CD4-positive, alpha-beta memory T cell (primary cell): Measurements from ENCODE around the gene VEPH1. TPM values are rescaled to one million over a fixed set of nuclear protein-coding genes. Genes with fewer than 3 reads are reported as not detected.

Source experiments
- CTCF ChIA-PET: fragments of 350-600 bp; sonication (Branson Sonifier 250); formaldehyde crosslinking; loops from one replicate; lab custom pipeline; 2021; ENCODE audit warnings: inconsistent platforms; ENCODE audit not compliant: partially characterized antibody; lab: Charles Lee
- POLR2A ChIA-PET: fragments of 350-600 bp; sonication (Branson Sonifier 250); formaldehyde crosslinking; loops from one replicate; lab custom pipeline; 2021; ENCODE audit not compliant: partially characterized antibody; lab: Charles Lee
- DNase-seq, 5 donors: peaks; one replicate each; pipeline versions ENCODE4 v3.0.0 to v3.0.0-alpha.2; 2020 to 2022; ENCODE audit warnings: mixed read lengths in 1 of 5
- H3K27ac ChIP-seq: one replicate; pipeline ENCODE4 v1.7.0; 2013; ENCODE audit warnings: low read depth, low read length
- H3K27me3 ChIP-seq: 2 replicates; pipeline ENCODE4 v1.7.0; 2013; ENCODE audit warnings: mild to moderate bottlenecking, low read length, moderate library complexity; ENCODE audit not compliant: insufficient read depth
- H3K36me3 ChIP-seq: 2 replicates; pipeline ENCODE4 v1.7.0; 2013; ENCODE audit warnings: mild to moderate bottlenecking, low read length, moderate library complexity; ENCODE audit not compliant: insufficient read depth
- H3K4me1 ChIP-seq: 2 replicates; pipeline ENCODE4 v1.7.0; 2013; ENCODE audit warnings: mild to moderate bottlenecking, low read length, moderate library complexity; ENCODE audit not compliant: insufficient read depth
- H3K4me3 ChIP-seq, 2 donors: one replicate each; pipeline ENCODE4 v1.7.0; 2013; ENCODE audit warnings: low read length in 2 of 2, mild to moderate bottlenecking in 1 of 2
- H3K9me3 ChIP-seq, 2 donors: one replicate each; pipeline ENCODE4 v1.7.0; 2013; ENCODE audit warnings: low read length in 2 of 2, control low read depth in 1 of 2; ENCODE audit not compliant: control insufficient read depth in 1 of 2
- H3K27ac Mint-ChIP-seq, 7 donors: one replicate each; pipeline ENCODE4 v1.8.0; 2020 to 2021; ENCODE audit warnings: mixed read lengths in 7 of 7, mild to moderate bottlenecking in 6 of 7, inconsistent platforms in 3 of 7, moderate library complexity in 3 of 7
- H3K27me3 Mint-ChIP-seq, 2 donors: one replicate each; pipeline ENCODE4 v1.8.0; 2020 to 2021; ENCODE audit warnings: mixed read lengths in 2 of 2
- H3K36me3 Mint-ChIP-seq, 2 donors: one replicate each; pipeline ENCODE4 v1.8.0; 2020 to 2021; ENCODE audit warnings: mixed read lengths in 2 of 2, inconsistent platforms in 1 of 2, mild to moderate bottlenecking in 1 of 2
- H3K4me1 Mint-ChIP-seq, 4 donors: one replicate each; pipeline ENCODE4 v1.8.0; 2020 to 2021; ENCODE audit warnings: mixed read lengths in 4 of 4, mild to moderate bottlenecking in 1 of 4
- H3K4me3 Mint-ChIP-seq, 8 donors: one replicate each; pipeline ENCODE4 v1.8.0; 2020 to 2021; ENCODE audit warnings: mixed read lengths in 8 of 8, mild to moderate bottlenecking in 7 of 8, moderate library complexity in 6 of 8, inconsistent platforms in 3 of 8
- H3K9me3 Mint-ChIP-seq, 8 donors: one replicate each; pipeline ENCODE4 v1.8.0; 2020 to 2021; ENCODE audit warnings: mixed read lengths in 8 of 8, mild to moderate bottlenecking in 5 of 8, inconsistent platforms in 3 of 8, moderate library complexity in 1 of 8
- intact Hi-C: fragments of 100-400 bp; cut with micrococcal nuclease; formaldehyde crosslinking; loops from one replicate; pipeline ENCODE4 v1.15.1; 2023
- polyA plus RNA-seq, 2 donors: library from polyadenylated mRNA; unstranded; fragments of 300-500 nt; fragmentation: Illumina TruSeq; gene quantifications; one replicate each; pipeline ENCODE4 v1.2.3, GENCODE V29; 2021
- total RNA-seq, 2 experiments: library from RNA; stranded (reverse); gene quantifications; one replicate each; pipeline ENCODE4 v1.2.3, GENCODE V29; 2021

The VEPH1 gene
- total and polyA plus RNA-seq, 4 experiments from 2014 or later: not detected

DNA sequence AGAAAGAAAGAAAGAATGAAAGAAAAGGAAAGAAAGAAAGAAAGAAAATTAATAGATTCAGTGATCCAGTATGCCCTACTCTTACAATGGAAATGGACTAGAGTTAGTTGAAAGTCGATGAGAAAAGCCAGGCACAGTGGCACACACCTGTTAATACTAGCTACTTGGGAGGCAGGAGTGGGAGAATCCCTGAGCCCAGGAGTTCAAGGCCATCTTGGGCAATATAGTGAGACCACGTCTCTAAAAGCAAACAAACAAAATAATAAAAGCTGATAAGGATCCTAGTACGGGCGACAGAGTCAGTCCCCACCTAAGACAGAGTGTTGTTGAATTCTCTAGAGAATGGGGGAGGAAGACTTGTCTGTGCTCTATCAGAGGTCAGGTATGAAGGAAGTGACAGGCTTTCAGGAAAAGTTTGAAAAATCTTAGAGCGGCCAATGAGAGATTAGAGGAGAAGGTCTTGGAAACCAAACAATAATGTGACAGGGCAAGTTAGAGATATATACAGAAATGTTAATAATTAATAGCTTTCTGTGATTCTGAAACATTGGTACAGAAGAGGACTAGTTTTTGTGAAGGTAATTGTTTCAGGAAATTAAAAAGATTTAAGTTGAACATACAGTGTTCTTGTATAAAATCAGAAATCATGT lies 184.5 kb downstream of the VEPH1 start:
- Mint-ChIP-seq H3K9me3 (no peaks in the 10 kb centered on the region), H3K27me3 (peaks cover 0 to 2% of the 10 kb centered on the region in 2 donors), H3K36me3 (no peaks in the 10 kb centered on the region), H3K27ac (no peak overlapping the region), H3K4me3 (no peak overlapping the region), H3K4me1 (no peaks in the 10 kb centered on the region)
- intact Hi-C loops: no loop called here
- Histone ChIP-seq H3K27ac (no peak overlapping the region), H3K27me3 (no peaks in the 10 kb centered on the region), H3K4me3 (no peak overlapping the region), H3K36me3 (no peaks in the 10 kb centered on the region), H3K9me3 (no peaks in the 10 kb centered on the region), H3K4me1 (no peaks in the 10 kb centered on the region)
- ChIA-PET CTCF (no interaction called here), POLR2A (no interaction called here)
- DNase-seq: no peak

DNA sequence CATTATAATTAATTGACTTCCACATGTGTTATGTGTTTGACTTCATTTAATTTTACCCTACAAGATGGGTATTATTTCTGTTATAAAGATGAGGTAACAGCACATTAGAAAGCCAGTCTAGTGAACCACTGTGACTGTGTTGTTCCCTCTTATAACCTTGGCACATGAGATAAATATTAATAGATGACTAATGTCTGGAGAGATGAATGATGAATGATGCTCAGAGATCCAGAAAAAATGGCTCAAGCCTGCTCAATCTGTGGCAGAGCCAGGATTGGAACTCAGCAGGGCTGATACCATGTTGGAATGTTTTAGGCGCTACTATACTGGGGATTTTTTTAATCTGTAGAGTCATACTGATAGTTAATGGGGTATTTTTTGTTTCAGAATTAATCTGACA lies 185.3 kb downstream of the VEPH1 start:
- DNase-seq: no peak
- peaks cover 0 to 2% of the 10 kb centered on the region in 2 donors for H3K27me3 Mint-ChIP-seq
- no peaks in the 10 kb centered on the region for H3K4me1 ChIP-seq
- H3K27me3 ChIP-seq: no peaks in the 10 kb centered on the region
- H3K4me1 Mint-ChIP-seq: no peaks in the 10 kb centered on the region
- H3K27ac Mint-ChIP-seq: no peak overlapping the region
- H3K4me3 Mint-ChIP-seq: no peak overlapping the region
- H3K4me3 ChIP-seq: no peak overlapping the region
- no peaks in the 10 kb centered on the region for H3K36me3 ChIP-seq
- ChIA-PET CTCF (no interaction called here), POLR2A (no interaction called here)
- H3K9me3 Mint-ChIP-seq: no peaks in the 10 kb centered on the region
- no peaks in the 10 kb centered on the region for H3K9me3 ChIP-seq
- intact Hi-C loops: no loop called here
- H3K27ac ChIP-seq: no peak overlapping the region
- H3K36me3 Mint-ChIP-seq: no peaks in the 10 kb centered on the region

DNA sequence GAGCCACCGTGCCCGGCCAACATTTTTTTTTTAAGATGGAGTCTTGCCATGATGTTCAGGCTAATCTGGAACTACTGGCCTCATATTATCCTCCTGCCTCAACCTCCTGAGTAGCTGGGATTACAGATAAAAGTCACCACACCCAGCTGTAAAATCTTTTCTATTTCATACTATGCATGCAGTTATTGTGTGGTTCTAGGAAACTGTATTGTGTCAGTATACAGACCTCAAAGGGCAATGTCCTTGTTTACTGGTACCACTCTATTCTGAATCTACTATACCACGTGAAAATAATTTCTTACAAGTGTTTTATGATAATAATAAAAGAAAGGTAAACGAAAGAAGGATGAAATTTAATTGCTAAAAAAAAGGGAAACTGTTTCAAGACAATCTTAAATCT lies 190.0 kb downstream of the VEPH1 start:
- no peak overlapping the region for H3K4me3 ChIP-seq
- no peaks in the 10 kb centered on the region for H3K36me3 ChIP-seq
- no peaks in the 10 kb centered on the region for H3K9me3 Mint-ChIP-seq
- H3K4me1 Mint-ChIP-seq: no peaks in the 10 kb centered on the region
- no peak for DNase-seq
- no peaks in the 10 kb centered on the region for H3K4me1 ChIP-seq
- H3K9me3 ChIP-seq: no peaks in the 10 kb centered on the region
- H3K27me3 ChIP-seq: no peaks in the 10 kb centered on the region
- intact Hi-C loops: no loop called here
- H3K27ac Mint-ChIP-seq: no peak overlapping the region
- H3K27ac ChIP-seq: no peak overlapping the region
- no peaks in the 10 kb centered on the region for H3K36me3 Mint-ChIP-seq
- H3K4me3 Mint-ChIP-seq: no peak overlapping the region
- CTCF ChIA-PET: no interaction called here
- POLR2A ChIA-PET: no interaction called here
- no peaks in the 10 kb centered on the region for H3K27me3 Mint-ChIP-seq

DNA sequence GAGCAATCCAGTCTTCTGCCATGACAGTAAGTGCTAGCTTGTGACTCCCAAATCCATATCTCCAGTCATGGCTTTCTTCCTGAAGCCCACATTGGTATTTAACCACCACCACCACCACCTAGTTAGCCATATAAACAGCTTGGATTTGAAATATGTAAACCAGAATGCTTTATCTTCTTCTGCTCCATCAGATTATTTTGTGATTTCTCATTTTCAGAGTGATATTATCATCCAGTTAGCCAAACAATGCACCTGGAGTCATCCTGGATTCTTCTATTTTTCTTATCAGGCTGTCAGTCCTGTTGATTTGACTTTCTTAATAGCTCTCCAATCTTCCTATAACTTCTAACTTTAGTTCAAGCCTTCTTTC lies 190.9 kb downstream of the VEPH1 start:
- no peaks in the 10 kb centered on the region for H3K9me3 ChIP-seq
- H3K9me3 Mint-ChIP-seq: no peaks in the 10 kb centered on the region
- H3K27me3 ChIP-seq: no peaks in the 10 kb centered on the region
- H3K36me3 ChIP-seq: no peaks in the 10 kb centered on the region
- POLR2A ChIA-PET: no interaction called here
- CTCF ChIA-PET: no interaction called here
- H3K4me3 Mint-ChIP-seq: no peak overlapping the region
- no peaks in the 10 kb centered on the region for H3K4me1 Mint-ChIP-seq
- H3K27ac Mint-ChIP-seq: no peak overlapping the region
- no peak for DNase-seq
- no peaks in the 10 kb centered on the region for H3K27me3 Mint-ChIP-seq
- intact Hi-C loops: no loop called here
- H3K4me3 ChIP-seq: no peak overlapping the region
- H3K36me3 Mint-ChIP-seq: no peaks in the 10 kb centered on the region
- no peak overlapping the region for H3K27ac ChIP-seq
- no peaks in the 10 kb centered on the region for H3K4me1 ChIP-seq

DNA sequence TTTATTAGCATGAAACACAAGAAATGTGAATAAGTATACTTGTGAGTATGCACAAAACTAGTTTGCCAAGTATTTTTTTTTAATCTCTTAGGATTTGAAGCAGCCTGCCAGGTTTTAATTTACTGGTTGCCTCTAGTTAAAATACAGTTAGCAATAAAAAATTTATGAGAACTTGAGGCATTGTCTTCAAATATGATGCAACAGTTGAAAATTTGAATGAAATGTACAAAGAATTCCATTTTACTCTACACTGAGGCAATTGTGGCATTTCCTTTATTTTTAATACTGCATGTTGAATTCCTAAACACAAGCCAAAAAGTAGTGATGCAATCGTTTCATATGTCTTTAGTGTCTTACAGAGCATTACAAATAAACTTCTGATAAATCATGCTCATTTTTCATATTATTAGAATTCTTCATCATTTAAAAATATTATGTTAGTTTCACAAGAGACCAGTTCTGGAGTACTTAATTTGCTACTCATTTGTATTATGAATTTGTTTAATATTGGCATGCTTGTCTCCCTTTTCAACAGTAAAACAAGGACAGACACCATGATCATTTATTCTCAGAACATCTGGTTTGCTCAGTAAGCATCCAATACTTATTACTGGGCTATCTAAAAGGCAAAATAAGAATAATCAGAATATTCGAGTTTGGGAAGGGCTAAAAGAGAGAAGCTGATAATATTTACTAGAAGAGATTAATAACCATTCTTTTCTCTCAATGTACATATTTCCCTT lies 191.4 kb downstream of the VEPH1 start:
- ChIA-PET POLR2A (no interaction called here), CTCF (no interaction called here)
- H3K27me3 Mint-ChIP-seq: no peaks in the 10 kb centered on the region
- H3K4me3 ChIP-seq: no peak overlapping the region
- no peaks in the 10 kb centered on the region for H3K36me3 Mint-ChIP-seq
- DNase-seq: no peak
- H3K27ac ChIP-seq: no peak overlapping the region
- intact Hi-C loops: no loop called here
- no peak overlapping the region for H3K4me3 Mint-ChIP-seq
- H3K27ac Mint-ChIP-seq: no peak overlapping the region
- no peaks in the 10 kb centered on the region for H3K27me3 ChIP-seq
- no peaks in the 10 kb centered on the region for H3K9me3 Mint-ChIP-seq
- no peaks in the 10 kb centered on the region for H3K36me3 ChIP-seq
- H3K4me1 ChIP-seq: no peaks in the 10 kb centered on the region
- no peaks in the 10 kb centered on the region for H3K9me3 ChIP-seq
- no peaks in the 10 kb centered on the region for H3K4me1 Mint-ChIP-seq

DNA sequence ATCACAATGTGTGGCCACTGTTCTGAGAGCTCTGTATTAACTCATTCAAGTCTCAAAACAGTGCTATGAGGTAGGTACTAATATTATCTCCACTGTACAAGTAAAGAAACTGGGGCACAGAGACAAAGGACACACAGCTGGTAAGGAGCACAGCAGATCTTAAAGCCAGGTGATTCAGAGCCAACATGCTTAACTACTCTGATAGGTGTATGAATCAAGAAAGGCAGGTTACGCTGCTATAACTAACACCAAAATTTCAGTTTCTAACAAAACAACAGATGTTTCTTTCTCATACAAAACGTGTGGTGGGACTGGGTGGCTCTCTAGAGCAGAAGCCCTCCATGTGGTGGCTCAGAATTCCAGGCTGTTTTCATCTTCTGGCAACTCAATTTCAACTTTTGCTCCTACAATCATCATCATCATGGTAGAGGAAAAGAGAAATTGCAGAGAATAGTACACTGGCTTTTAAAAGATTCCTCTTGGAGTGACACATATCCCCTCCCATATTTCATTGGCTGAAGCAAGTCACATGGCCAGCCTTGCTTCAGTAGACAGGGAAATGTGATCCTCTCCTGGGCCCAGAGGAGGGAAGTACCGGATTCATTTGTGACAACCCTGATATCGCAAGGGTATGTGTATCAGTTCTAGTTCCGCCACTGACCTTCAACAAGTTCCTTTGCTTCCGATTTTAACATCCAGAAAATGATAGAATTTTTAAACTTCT lies 192.7 kb downstream of the VEPH1 start:
- DNase-seq: no peak
- ChIA-PET CTCF (no interaction called here), POLR2A (no interaction called here)
- Histone ChIP-seq H3K36me3 (no peaks in the 10 kb centered on the region), H3K27ac (no peak overlapping the region), H3K4me1 (no peaks in the 10 kb centered on the region), H3K27me3 (no peaks in the 10 kb centered on the region), H3K4me3 (no peak overlapping the region), H3K9me3 (no peaks in the 10 kb centered on the region)
- no peak overlapping the region for H3K27ac Mint-ChIP-seq
- H3K9me3 Mint-ChIP-seq: no peaks in the 10 kb centered on the region
- intact Hi-C loops: no loop called here
- no peaks in the 10 kb centered on the region for H3K36me3 Mint-ChIP-seq
- no peak overlapping the region for H3K4me3 Mint-ChIP-seq
- no peaks in the 10 kb centered on the region for H3K4me1 Mint-ChIP-seq
- no peaks in the 10 kb centered on the region for H3K27me3 Mint-ChIP-seq

DNA sequence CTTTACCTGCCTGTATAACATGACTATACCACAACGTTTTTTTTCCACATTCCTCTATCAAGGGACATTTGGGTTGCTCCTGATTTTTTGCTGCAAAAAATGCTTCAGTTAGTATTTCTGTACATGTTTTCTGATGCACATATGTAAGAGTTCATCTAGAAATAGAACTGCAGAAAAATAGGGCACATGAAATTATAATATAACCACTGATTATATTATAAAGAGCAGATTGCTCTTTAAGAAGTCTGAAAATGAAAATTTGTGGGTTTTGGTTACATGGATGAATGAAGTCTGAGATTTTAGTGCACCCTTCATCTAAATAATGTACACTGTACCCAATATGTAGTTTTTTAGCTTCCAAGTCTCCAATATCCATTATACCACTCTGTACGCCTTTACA lies 196.7 kb downstream of the VEPH1 start:
- no peak overlapping the region for H3K27ac ChIP-seq
- POLR2A ChIA-PET: no interaction called here
- no peak for DNase-seq
- Mint-ChIP-seq H3K36me3 (no peaks in the 10 kb centered on the region), H3K4me3 (no peak overlapping the region), H3K27me3 (no peaks in the 10 kb centered on the region), H3K27ac (no peak overlapping the region), H3K9me3 (no peaks in the 10 kb centered on the region), H3K4me1 (no peaks in the 10 kb centered on the region)
- CTCF ChIA-PET: no interaction called here
- intact Hi-C loops: no loop called here
- no peaks in the 10 kb centered on the region for H3K27me3 ChIP-seq
- H3K9me3 ChIP-seq: no peaks in the 10 kb centered on the region
- no peaks in the 10 kb centered on the region for H3K36me3 ChIP-seq
- no peak overlapping the region for H3K4me3 ChIP-seq
- no peaks in the 10 kb centered on the region for H3K4me1 ChIP-seq
